PC-3 (cell line): ENCODE results near the gene HIPK2. TPM values are rescaled to one million over a fixed set of nuclear protein-coding genes. Genes with fewer than 3 reads are reported as not detected.

Source experiments
- ATAC-seq: fragments of 200-7000 bp; cut with Tn5 transposase; 2 replicates; pipeline ENCODE4 v1.9.1; 2020; ENCODE audit warnings: mild to moderate bottlenecking, moderate library complexity
- BruUV-seq: library from RNA; stranded (reverse); fragments of 400-500 nt; replicated peaks from 2 replicates; lab custom pipeline; 2021; lab: Mats Ljungman, UMichigan
- CTCF ChIA-PET: fragments of 300-600 bp; sonication (Branson Sonifier 250); formaldehyde crosslinking; loops from one replicate; lab custom pipeline; 2022; ENCODE audit warnings: antibody characterized with exemption; lab: Charles Lee
- POLR2A ChIA-PET: fragments of 300-600 bp; sonication (Branson Sonifier 250); formaldehyde crosslinking; loops from one replicate; lab custom pipeline; 2022; ENCODE audit warnings: antibody characterized with exemption; ENCODE audit not compliant: unreplicated experiment; lab: Charles Lee
- DNase-seq: peaks from one replicate; pipeline ENCODE4 v3.0.0-alpha.2; 2015
- H2AFZ ChIP-seq: fragments of 300-600 bp; sonication (generic); 2 replicates; pipeline ENCODE4 v1.6.0; 2016; ENCODE audit warnings: antibody characterized with exemption, low read length
- H3F3A ChIP-seq: fragments of 300-600 bp; sonication (generic); one replicate; pipeline ENCODE4 v1.6.0; 2017; ENCODE audit warnings: antibody characterized with exemption, low read length, control low read depth, mild to moderate bottlenecking; ENCODE audit not compliant: unreplicated experiment
- H3K27ac ChIP-seq: fragments of 300-600 bp; sonication (generic); 2 replicates; pipeline ENCODE4 v1.5.1; 2016; ENCODE audit warnings: mild to moderate bottlenecking, low read length
- H3K27me3 ChIP-seq: fragments of 300-600 bp; sonication (generic); 2 replicates; pipeline ENCODE4 v1.6.1; 2016; ENCODE audit warnings: low read length, mixed read lengths
- H3K36me3 ChIP-seq: fragments of 300-600 bp; sonication (generic); 2 replicates; pipeline ENCODE4 v1.6.1; 2016; ENCODE audit warnings: low read depth, mixed run types, low read length, mixed read lengths
- H3K4me1 ChIP-seq: fragments of 300-600 bp; sonication (generic); 2 replicates; pipeline ENCODE4 v1.5.1; 2016; ENCODE audit warnings: low read length; ENCODE audit not compliant: insufficient read depth
- H3K4me2 ChIP-seq: fragments of 300-600 bp; sonication (generic); 2 replicates; pipeline ENCODE4 v1.6.0; 2016; ENCODE audit warnings: low read length
- H3K4me3 ChIP-seq: fragments of 300-600 bp; sonication (generic); 2 replicates; pipeline ENCODE4 v1.5.1; 2016; ENCODE audit warnings: mild to moderate bottlenecking, low read length, mixed read lengths
- H3K79me2 ChIP-seq: fragments of 300-600 bp; sonication (generic); 2 replicates; pipeline ENCODE4 v1.6.1; 2017; ENCODE audit warnings: low read length, mixed read lengths
- H3K9ac ChIP-seq: fragments of 300-600 bp; sonication (generic); 2 replicates; pipeline ENCODE4 v1.6.0; 2016; ENCODE audit warnings: mild to moderate bottlenecking, low read length
- H3K9me2 ChIP-seq: fragments of 300-600 bp; sonication (generic); replicated peaks from 2 replicates; pipeline ENCODE4 v1.6.1; 2016; ENCODE audit warnings: mixed run types, low read length, mixed read lengths
- H3K9me3 ChIP-seq: fragments of 300-600 bp; sonication (generic); 2 replicates; pipeline ENCODE4 v1.6.1; 2016; ENCODE audit warnings: low read length, mixed read lengths
- H4K20me1 ChIP-seq: fragments of 300-600 bp; sonication (generic); 2 replicates; pipeline ENCODE4 v1.6.1; 2016; ENCODE audit warnings: low read length, mixed read lengths
- CTCF ChIP-seq: fragments of 300-600 bp; sonication (generic); conservative IDR thresholded peaks from 2 replicates; pipeline ENCODE4 v1.5.1; 2017; ENCODE audit warnings: antibody characterized with exemption, low read depth, mild to moderate bottlenecking, low read length
- EZH2 ChIP-seq: fragments of 300-600 bp; sonication (generic); IDR thresholded peaks from one replicate; pipeline ENCODE4 v1.6.1; 2017; ENCODE audit warnings: antibody characterized with exemption, mild to moderate bottlenecking, low read length; ENCODE audit not compliant: unreplicated experiment
- EZH2phosphoT487 ChIP-seq: fragments of 300-600 bp; sonication (generic); IDR thresholded peaks from 2 replicates; pipeline ENCODE4 v1.6.1; 2018; ENCODE audit warnings: mild to moderate bottlenecking, antibody characterized with exemption, low read length, borderline replicate concordance
- intact Hi-C: fragments of 100-400 bp; cut with micrococcal nuclease; formaldehyde crosslinking; loops from 2 replicates; pipeline ENCODE4 v1.9.0; 2023
- total RNA-seq: library from RNA; depleted of rRNA; stranded (reverse); fragments of >200 nt; gene quantifications from 2 replicates; pipeline ENCODE4 v1.2.3, GENCODE V29; 2014

Gene HIPK2
- total RNA-seq, 1 experiment from 2014 or later = 38.1 TPM

- no peaks in the 10 kb centered on the region for H3K27me3 ChIP-seq
- no peaks in the 10 kb centered on the region for H3K79me2 ChIP-seq
- no peak overlapping the region for H3K27ac ChIP-seq
- no peaks in the 10 kb centered on the region for H3K9me3 ChIP-seq
- H3K4me1 ChIP-seq = no peaks in the 10 kb centered on the region
- H3K9ac ChIP-seq = no peak overlapping the region
- no peaks in the 10 kb centered on the region for H3F3A ChIP-seq
- POLR2A ChIA-PET = no interaction called here
- H3K9me2 ChIP-seq = no peaks in the 10 kb centered on the region
- ATAC-seq = peak; percentile 70; the same call in 1 of the 2 replicates
- H3K4me3 ChIP-seq = no peak overlapping the region
- no TSS peak for BruUV-seq
- CTCF ChIA-PET = no interaction called here
- no peak overlapping the region for H3K4me2 ChIP-seq
- peak; percentile 9 for DNase-seq
- intact Hi-C loops = no loop called here
- TF ChIP-seq EZH2phosphoT487 (no peak), CTCF (no peak), EZH2 (no peak)
- H3K36me3 ChIP-seq = no peaks in the 10 kb centered on the region
- H2AFZ ChIP-seq = no peak overlapping the region
- no peaks in the 10 kb centered on the region for H4K20me1 ChIP-seq
These were observed 250.9 kb downstream of the HIPK2 start for GRCh38 chr7:139526578-139527544.

GRCh38 chr7:139525750-139526149 lies 252.0 kb downstream of the HIPK2 start:
- no peaks in the 10 kb centered on the region for H3K79me2 ChIP-seq
- no peaks in the 10 kb centered on the region for H3F3A ChIP-seq
- no peak overlapping the region for H3K4me3 ChIP-seq
- no TSS peak for BruUV-seq
- H3K9ac ChIP-seq = no peak overlapping the region
- no peaks in the 10 kb centered on the region for H4K20me1 ChIP-seq
- H3K9me2 ChIP-seq = no peaks in the 10 kb centered on the region
- no peak overlapping the region for H3K4me2 ChIP-seq
- CTCF ChIA-PET = no interaction called here
- H3K36me3 ChIP-seq = no peaks in the 10 kb centered on the region
- H3K4me1 ChIP-seq = no peaks in the 10 kb centered on the region
- no peak overlapping the region for H3K27ac ChIP-seq
- H3K9me3 ChIP-seq = no peaks in the 10 kb centered on the region
- ATAC-seq (no peak), DNase-seq (no peak)
- no peak overlapping the region for H2AFZ ChIP-seq
- intact Hi-C loops = no loop called here
- POLR2A ChIA-PET = no interaction called here
- H3K27me3 ChIP-seq = no peaks in the 10 kb centered on the region
- no peak for TF ChIP-seq CTCF

DNA sequence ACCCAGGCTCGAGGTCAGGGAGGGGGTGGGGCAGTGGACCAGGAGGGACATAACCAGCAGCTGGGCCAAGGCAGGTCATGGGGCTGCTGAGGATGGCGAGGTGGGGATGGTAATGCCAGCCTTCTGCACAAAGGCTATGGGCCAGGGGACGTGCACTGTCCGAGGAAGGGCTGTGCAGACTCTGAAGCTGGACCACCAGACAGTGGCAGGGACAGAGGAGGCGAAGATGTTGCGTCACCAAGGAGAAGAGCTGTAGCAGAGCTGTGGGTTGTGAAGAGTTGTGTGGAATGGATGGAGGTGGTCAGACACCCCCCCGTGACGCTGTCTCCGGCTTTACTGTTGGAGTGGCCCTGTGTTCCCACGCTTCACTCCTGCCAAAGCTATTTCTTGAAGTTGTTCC lies 252.6 kb downstream of the HIPK2 start:
- H3F3A ChIP-seq = no peaks in the 10 kb centered on the region
- TF ChIP-seq EZH2 = no peak
- no peak for TF ChIP-seq CTCF
- no peak for TF ChIP-seq EZH2phosphoT487
- no peaks in the 10 kb centered on the region for H3K79me2 ChIP-seq
- POLR2A ChIA-PET = no interaction called here
- no peak overlapping the region for H3K27ac ChIP-seq
- CTCF ChIA-PET = no interaction called here
- H3K9me2 ChIP-seq = no peaks in the 10 kb centered on the region
- H3K9ac ChIP-seq = no peak overlapping the region
- ATAC-seq = no peak
- no peaks in the 10 kb centered on the region for H4K20me1 ChIP-seq
- no peaks in the 10 kb centered on the region for H3K27me3 ChIP-seq
- no peaks in the 10 kb centered on the region for H3K9me3 ChIP-seq
- intact Hi-C loops = no loop called here
- no peak overlapping the region for H2AFZ ChIP-seq
- BruUV-seq = no TSS peak
- H3K36me3 ChIP-seq = no peaks in the 10 kb centered on the region
- no peak overlapping the region for H3K4me3 ChIP-seq
- H3K4me2 ChIP-seq = no peak overlapping the region
- no peaks in the 10 kb centered on the region for H3K4me1 ChIP-seq
- DNase-seq = no peak
